NCI-H524 treated with DMSO at 0.1 percent for 48 hours (cell line): ENCODE measurements around the gene RMND5A.
"Not testable (repeated sequence)": the region's sequence is repeated elsewhere in the genome, so short reads cannot be mapped to it uniquely, and the experiment has no call there.

ENCODE experiments used
- DNase-seq: peaks from one replicate; lab custom pipeline; 2025; lab: John Stamatoyannopoulos, UW

The RMND5A gene

DNA sequence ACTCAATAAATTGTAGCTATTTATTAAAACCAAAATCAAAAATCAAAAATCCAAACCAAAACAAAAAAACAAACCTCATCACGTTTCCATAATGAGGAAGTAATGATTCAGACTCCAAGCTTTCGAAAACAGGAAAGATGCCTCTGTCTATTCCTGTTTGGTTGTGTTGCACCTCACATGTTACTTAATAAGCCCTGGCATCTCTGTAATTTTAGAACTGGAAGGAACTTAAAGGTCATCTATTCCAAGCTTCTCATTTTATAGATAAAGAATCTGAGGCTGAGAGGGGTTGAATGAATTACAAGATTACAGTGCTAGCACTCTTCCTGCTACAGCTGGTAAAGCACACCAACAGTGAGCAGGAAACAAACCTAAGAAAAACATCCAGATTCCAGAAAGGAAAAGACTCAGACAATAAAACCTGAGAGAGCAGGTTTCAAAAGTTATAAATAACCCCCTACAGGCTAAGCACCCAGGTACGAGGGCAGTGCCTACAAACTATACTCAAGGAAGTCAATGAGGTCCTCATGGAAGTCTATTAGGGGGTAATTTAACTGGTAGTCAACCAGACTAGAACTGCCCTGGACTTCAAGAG lies 5.4 kb upstream of the RMND5A start:
- not testable (repeated sequence) for DNase-seq

DNA sequence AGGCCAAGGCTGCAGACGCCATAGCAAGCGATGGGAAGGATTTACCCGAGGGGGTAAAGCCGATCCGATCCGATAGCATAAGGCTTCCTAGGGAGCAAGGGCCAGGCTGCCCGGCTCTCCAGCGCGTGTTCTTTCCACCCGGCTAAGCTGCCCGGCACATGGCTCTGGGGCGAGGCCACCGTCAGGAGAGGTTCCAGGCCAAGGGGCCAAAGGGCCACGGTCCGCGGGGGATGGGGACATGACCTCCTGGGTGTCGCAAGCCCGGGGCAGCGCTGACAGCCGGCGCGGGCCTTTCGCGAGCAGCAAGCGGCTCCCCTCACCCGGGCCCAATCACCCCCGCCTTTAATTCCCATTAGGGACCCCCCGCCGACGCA lies 841 bp upstream of the RMND5A start:
- not testable (repeated sequence) for DNase-seq

DNA sequence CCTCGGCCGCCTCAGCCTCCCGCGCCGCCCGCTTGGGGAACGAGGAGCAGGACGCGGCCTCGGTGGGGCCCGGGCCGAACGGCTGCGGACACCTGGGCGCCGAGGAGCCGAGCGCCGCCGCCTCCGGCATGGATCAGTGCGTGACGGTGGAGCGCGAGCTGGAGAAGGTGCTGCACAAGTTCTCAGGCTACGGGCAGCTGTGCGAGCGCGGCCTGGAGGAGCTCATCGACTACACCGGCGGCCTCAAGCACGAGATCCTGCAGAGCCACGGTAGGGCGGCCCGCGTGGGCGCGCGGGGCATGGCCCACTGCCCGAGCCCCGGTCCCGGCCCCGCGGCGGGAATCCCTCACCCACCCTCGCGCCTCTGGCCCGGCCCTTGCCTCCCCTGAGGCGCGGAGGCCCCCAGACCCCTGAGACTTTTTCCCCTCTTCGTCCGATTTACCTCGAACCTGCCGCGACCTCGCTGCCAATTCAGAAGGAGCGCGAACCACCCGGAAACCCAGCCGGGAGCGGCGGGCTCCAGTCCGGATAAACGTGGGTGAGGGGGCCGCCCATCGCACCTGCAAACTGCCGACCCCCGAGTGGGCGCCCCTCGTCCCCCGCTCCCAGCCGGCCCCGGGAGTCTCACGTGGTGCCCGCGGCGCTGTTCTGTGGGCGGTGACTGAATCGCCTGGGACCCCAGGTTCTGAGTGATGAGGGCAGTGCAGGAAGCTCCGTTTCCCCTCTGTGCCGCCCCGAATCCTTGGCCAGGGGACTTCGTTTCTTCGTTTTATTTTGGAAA lies 639 bp downstream of the RMND5A start:
- not testable (repeated sequence) for DNase-seq

DNA sequence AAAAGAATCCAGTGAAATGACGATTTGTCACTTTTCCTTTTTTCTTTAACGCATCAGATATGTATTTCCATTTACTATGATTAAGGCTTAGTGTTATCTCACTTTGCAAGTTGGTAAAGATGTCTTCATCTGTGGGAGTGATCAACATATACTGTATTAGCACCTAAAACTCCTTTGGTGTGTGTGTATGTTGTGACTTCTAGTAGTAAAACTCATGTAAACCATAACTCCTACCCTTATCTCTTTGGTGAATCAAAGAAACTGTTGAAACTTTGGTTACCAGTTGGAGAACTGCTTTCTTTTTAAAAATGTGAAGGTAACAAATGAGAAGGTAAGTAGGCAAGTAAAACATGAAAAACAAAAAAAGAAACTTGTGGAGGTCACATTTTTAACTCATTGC lies 5.6 kb downstream of the RMND5A start:
- DNase-seq: not testable (repeated sequence)

DNA sequence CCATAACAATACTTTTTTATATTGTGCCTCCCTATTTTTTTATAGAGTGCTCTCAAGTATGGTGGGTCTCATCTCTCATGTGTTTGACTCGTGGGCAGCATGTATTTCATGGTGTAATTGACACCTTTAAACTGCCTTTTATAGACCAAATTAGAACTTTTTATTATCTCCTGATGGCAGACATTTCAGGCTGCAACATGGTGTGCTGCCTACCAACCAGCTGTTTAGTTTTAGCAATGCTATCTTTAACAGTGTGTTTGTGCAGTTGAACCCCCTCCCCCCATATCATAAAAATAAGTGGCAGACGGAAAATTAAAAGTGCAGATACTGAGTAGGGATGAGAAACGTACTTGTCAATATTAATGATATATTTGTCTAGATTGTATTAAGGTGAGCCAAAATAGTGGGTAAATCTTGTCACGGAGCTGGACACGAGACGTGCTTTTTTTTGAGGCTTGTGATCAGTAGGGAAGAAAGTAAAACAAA lies 12.0 kb downstream of the RMND5A start:
- not testable (repeated sequence) for DNase-seq

DNA sequence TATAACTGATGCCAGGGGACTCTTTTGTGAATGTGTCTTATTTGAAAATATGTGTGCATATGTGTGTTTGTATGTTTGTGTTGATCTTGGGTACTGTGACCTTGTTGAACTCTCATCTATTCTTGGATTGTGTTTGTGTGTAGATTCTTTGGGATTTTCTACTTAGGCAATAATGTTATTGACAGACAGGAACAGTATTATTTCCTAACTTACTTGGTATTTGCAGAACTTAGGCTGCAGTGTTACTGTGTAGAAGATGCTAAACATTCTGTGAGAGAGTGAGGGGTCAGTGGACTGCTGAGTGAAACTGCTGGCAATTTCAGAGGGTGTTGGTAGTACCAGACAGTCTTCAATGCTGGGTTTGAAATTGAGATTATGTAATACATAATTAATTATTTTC lies 12.7 kb downstream of the RMND5A start:
- not testable (repeated sequence) for DNase-seq

DNA sequence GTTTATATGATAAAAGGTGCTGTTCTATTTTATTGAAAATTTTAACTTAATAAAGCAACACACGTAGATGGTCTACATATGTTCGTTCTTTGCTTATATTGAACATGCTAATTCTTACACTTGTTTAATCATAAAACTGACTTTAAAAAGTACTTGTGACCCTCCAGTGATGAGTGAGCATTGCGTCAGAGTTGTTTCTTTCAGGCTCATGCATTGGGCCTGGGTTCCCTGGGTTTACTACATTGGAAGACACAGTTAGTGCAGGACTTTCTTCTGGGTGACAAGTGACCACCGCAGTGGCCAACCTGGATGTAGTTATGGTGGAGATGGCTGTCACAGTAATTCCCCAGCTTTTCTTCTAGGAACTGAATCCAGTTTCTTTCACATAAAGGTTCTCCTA lies 13.4 kb downstream of the RMND5A start:
- DNase-seq: not testable (repeated sequence)

DNA sequence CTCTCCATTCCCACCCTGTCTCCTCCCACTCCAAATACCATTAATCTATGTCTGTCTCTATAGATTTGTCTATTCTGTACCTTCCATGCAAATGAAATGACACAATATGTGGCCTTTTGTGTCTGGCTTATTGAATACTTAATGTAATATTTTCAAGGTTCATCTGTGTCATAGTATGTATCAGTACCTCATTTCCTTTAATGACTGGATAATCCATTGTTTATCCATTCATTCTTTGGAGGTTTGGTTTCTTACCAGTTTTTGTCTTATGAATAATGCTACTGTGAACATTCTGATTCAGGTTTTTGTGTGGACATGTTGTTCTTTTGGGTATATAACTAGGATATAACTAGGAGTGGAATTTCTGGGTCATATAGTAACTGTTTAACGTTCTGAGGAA lies 14.8 kb downstream of the RMND5A start:
- not testable (repeated sequence) for DNase-seq

DNA sequence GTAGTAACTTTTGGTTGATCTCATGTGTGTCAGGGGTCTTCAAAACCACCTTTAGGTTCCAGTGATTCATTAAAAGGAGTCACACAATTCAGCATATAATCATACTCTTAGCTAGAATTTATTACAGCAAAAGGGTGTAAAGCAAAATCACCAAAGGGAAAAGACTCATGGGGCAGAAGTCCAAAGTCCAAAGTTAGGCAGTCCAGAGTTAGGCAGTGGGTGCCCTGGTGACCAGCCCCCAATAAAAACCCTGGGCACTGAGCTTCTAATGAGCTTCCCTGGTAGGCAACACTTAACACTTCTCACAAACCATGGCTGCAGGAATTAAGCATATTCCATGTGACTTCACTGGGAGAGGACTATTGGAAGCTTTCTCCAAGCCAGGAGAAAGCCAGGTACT lies 19.4 kb downstream of the RMND5A start:
- DNase-seq: not testable (repeated sequence)

DNA sequence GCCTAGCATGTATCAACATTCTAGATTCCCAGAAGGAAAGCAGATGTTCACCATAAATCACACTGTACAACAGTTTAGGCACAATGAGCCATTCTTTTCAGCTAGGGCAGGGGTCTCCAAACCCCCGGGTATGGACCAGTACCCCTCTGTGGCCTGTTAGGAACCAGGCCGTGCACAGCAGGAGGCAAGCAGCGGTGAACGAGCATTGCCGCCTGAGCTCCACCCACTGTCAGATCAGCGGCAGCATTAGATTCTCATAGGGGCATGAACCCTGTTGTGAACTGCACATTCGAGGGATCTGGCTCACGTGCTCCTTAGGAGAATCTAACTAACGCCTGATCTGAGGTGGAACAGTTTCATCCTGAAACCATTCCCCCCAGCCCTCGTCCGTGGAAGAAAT lies 19.8 kb downstream of the RMND5A start:
- DNase-seq: not testable (repeated sequence)

DNA sequence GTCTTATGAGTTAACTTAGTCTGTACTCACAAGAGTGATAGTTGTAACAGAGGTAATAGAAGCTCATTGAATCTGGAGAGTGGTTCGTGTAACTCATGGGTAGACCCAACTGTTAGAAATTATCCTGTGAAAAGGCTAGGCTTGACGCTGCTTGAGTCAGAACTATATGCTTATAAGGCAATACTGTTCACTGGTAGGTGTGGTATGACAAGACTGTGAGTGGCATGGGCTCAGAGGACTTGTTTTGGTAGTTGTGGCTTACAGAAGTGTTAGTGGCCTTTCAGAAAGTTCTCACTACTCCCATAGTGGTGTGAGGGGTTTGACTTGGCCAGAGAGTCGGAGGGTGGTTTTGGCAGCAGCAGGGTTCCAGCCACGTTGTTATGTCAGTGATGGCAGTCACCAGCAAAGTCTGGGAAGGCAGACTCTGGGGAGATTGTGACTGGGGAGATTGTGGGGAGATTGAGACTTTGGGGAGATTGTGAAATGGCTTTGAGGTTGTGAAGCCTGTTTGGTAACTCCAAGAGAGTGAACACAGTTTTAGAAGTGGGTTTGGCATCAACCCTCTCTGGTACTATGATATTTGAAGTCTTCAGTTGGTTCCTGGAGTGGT lies 21.9 kb downstream of the RMND5A start:
- DNase-seq: not testable (repeated sequence)

DNA sequence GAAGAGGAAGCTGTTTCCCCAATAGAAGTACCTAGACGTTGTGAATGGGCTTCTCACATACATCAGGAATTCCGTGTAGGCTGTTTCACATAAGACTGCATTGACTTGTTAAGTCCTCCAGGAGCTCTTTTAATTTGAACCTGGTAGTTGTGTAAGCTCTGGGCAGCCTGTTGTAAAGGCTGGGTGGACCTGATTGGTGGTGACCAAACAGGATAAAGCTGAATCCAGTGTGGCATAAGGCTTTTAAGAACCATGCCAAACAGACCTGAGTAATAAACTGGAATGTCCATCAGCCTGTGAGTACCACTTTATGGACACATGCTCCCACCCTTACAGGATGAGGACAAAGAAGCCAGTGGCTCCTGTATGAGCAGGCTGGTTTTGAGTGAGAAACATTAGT lies 24.1 kb downstream of the RMND5A start:
- no peak for DNase-seq

DNA sequence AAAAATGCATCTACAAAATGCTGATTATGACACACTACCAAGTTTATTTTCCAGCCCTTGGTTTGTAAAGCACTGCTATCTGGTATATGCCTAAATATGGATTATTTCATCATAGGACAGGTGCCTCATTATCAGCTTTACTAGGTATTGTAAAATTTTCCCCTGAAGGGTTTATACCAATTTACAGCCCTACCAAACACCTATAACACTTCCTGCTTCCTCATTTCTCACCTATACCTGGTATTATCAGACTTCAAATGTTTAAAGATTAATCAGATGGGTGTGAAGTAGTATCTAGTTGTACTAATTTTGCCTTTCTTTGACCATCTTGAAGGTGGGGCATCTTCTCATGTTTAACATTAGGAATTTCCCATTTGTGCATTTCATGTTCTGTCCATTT lies 26.8 kb downstream of the RMND5A start:
- no peak for DNase-seq

DNA sequence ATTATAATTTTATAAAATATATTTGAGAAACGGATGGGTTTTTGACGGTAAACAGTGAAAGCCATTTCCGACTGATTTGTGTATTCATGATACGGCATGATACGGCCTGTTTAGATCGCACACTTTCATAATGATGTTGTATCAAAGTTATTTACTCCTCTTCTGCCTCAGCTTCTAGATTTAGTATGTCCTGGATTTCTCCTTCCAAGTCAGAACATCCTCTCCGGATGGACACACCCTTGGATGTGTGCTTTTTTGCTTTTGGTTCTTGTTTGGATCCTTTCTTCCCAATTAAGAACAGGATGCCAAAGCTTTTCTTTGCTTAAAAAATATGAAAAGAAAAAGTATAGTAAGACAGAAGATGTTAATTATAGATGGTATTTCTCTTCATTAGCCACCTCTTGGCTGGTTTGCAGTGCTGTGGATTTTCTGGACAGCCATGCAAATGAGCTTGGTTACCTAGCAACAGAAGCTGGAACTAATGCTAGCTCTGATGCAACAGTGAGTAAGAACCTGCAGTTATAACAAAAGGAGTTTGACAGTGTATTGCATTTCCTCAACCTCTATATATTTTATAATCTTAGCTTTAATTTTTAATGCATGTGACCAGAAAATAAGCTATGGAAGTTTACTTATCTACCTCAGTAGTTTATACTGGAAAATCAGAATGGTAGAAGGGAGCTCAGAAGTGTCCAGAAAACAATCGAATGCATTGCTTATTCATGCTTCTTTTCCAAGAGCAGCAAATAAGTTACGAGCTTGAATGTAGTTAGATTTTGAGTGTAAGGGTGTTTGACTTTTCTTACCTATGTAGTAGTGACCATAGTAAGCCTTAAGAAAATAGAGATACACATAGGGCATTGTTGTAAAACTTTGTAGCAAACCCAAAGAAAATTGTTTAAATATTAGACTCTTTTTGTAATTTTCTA lies 27.9 kb downstream of the RMND5A start:
- no peak for DNase-seq

DNA sequence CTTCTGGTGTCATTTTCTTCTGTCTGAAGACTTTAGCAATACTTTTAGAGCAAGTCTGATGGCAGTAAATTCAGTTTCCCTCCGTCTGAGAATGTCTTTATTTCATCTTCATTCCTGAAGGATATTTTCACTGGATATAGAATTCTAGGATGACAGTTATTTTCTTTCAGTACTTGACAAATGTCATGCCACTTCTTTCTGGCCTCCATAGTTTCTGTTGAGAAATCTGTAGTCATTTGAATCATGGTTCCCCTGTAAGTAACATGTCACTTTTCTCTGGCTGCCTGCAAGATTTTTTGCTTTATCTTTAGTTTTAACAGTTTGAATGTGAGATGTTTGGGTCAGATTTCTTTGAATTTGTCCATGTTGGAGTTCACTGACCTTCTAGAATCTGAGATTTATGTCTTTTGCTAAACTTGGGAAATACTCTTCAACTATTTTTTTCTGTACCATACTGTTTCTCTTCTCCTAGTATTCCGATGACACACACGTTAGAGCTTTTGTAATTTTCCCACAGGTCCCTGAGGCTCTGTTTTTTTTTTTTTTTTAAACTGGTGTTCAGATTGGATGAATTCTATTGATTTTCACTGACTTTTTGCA lies 30.2 kb downstream of the RMND5A start:
- DNase-seq: no peak

DNA sequence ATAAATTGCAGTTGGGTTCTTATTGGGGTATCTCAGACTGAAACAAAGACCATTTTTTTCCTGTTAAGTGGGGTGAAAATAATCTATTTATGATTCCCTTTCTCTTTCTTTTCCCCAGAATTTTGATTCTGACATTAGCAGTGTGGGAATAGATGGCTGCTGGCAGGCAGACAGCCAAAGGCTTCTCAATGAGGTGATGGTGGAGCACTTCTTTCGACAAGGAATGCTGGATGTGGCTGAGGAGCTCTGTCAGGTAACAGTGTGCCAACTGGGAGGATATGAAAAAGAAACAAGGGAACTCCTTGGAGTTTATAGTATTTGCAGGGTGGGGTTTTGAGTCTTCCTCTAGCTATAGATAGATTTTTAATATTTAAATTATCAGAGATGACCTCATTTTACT lies 31.7 kb downstream of the RMND5A start:
- no peak for DNase-seq

DNA sequence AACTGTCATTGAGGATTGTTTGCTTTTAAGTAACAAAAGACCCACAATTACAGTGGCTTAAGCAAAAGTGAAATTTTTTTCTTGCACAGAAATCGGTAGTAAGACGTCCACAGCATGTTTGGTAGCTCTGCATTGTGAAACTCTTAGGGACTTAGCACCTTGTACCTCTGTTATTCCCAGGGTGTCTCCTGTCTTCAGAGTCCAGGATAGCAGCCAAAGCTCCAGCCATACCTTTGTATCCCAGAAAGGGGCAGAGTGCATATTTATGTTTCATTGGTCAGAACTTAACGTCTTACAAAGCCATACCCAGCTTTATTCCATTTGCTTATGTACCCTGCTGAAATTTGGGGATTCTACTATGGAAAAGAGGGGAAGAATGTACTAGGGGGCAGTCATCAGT lies 32.8 kb downstream of the RMND5A start:
- DNase-seq: no peak

DNA sequence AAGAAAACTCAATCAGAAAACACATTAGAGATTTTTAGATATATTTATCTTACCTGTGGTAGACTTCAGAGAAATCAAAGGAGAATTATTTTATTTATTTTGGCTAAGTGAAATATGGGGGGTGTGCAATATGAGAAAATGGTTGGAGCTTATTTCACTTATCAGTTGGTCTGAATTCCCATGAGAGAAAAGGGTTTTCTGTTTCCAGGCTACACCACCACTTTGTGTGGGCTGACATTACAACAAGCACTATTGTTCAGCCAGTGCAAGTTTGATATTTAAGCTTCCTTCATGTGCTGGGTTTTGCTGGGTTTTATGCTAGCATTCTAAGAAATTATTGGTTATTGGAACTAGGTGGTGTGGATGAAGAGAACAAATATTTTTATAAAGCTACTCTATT lies 33.5 kb downstream of the RMND5A start:
- DNase-seq: no peak

DNA sequence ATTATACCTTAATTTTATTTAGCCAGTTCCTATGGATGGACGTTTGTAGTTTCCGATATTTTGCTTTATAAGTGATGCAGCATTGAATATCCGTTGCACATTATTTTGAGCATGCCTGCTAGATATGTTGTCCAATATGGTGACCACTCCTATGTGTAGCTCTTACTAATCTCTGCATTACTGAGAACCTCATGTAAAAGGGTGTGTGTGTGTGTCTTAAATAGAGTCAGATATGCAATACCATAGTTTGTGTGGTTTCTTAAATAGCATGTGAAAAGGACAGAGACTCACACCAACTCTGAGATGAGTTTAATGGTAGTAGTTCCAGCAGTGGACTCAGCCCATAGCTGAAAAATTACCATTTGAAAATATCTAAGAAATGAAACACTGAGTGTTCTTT lies 38.3 kb downstream of the RMND5A start:
- no peak for DNase-seq

DNA sequence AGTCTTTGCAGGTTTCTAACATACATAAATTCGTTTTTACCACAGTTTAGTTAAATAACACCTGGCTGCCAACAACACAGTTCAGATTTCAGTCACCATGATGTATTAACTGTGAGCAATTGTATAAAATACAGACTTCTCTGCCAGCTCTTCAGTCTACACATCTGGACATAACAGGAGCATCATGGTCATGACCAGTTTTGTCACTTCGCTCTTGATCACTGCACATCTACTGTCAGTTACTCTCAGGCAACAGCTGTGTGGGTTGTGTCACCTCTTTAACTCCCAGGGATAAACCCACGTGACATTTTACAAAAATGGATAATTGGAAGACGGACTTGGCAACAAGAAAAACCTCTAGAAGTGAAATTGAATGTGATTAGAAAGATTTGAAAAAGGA lies 40.3 kb downstream of the RMND5A start:
- DNase-seq: no peak

DNA sequence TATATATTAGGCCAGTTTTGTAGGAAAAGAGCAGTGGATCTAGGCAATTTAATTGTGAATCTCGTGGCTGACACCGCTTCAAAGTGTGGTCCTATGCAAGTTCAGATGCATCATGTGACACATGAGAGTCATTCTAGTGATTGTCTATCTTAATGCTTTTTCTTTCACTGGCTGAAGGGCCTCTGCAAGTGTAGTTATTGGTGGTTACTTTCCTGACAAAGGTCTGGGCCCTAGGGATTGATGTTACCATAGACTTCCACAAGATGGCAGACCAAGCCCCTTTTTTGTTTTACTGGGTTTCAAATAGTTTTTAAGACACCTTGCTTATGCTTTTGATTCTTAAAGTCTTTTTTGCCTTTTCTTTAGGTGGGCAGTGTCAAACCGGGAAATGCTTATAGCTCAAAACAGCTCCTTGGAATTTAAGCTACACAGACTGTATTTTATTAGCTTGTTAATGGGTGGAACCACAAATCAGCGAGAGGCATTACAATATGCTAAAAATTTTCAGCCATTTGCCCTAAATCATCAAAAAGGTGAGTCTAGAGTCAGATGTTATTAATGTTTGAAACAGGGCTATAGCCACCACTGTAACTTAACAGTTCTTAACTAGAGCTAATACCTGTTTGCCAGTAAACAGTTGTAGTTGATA lies 44.7 kb downstream of the RMND5A start:
- no peak for DNase-seq
